Testis (tissue), 5 donors: ENCODE data around the gene ZNF311. TPM values are rescaled to one million over a fixed set of nuclear protein-coding genes. Genes with fewer than 3 reads are reported as not detected.

Experiments
- DNase-seq: peaks from one replicate; pipeline ENCODE4 v3.0.0-alpha.2; 2019
- H3K27ac ChIP-seq, 2 donors: fragments of 200-600 bp; sonication (generic); one replicate each; pipeline ENCODE4 v1.5.1; 2019
- H3K27me3 ChIP-seq: fragments of 200-600 bp; sonication (generic); one replicate; pipeline ENCODE4 v1.5.1; 2019
- H3K36me3 ChIP-seq: fragments of 200-600 bp; sonication (generic); one replicate; pipeline ENCODE4 v1.5.1; 2017; ENCODE audit warnings: low read depth; ENCODE audit errors: missing control alignments
- H3K4me1 ChIP-seq: fragments of 200-600 bp; sonication (generic); one replicate; pipeline ENCODE4 v1.5.1; 2019
- H3K4me3 ChIP-seq, 2 donors: fragments of 200-600 bp; sonication (generic); one replicate each; pipeline ENCODE4 v1.5.1; 2017 to 2019
- H3K9me3 ChIP-seq: fragments of 200-600 bp; sonication (generic); one replicate; pipeline ENCODE4 v1.5.1; 2017
- POLR2A ChIP-seq: fragments of 450-650 bp; IDR thresholded peaks from one replicate; pipeline ENCODE4 v1.6.1; 2017; ENCODE audit warnings: antibody characterized with exemption, mild to moderate bottlenecking, moderate library complexity
- WGBS, 2 donors: methylation state at CpG; one replicate each; pipeline ENCODE4 v1.1.5; 2018; 5-methylcytosine and 5-hydroxymethylcytosine counted together
- intact Hi-C: fragments of 100-400 bp; cut with DNase I; formaldehyde crosslinking; loops from one replicate; pipeline ENCODE4 v1.15.1; 2023; ENCODE audit warnings: low total_unique reads
- long read RNA-seq, 2 donors: transcript quantifications; one replicate each; lab custom pipeline, GENCODE V29; 2026
- polyA plus RNA-seq: library from polyadenylated mRNA; stranded (reverse); fragments of 350-450 nt; fragmentation: Illumina TruSeq; extraction: RNeasy Lipid Tissue Mini Kit (QIAGEN cat#74804); gene quantifications from one replicate; pipeline ENCODE4 v1.2.3, GENCODE V29; 2014; ENCODE audit warnings: low read depth, low replicate concordance; ENCODE audit not compliant: insufficient read depth
- total RNA-seq, 2 donors: library from RNA; depleted of rRNA; stranded (reverse); fragments of >200 nt; gene quantifications; one replicate each; pipeline ENCODE4 v1.2.3, GENCODE V29; 2016
- TF ChIP-seq, protein P1 (sequence below), 3 experiments: fragments of 450-650 bp in 2 of 3; fragments of 200-600 bp in 1 of 3; sonication (generic) in 1 of 3; IDR thresholded peaks; one replicate each; pipeline ENCODE4 v1.5.1; 2016 to 2019; ENCODE audit warnings: antibody characterized with exemption in 3 of 3, mild to moderate bottlenecking in 2 of 3, moderate library complexity in 1 of 3

ZNF311 gene
- total RNA-seq, result 1 to 10 TPM; 3.5 to 5.0 TPM
- polyA plus RNA-seq, result 5.8 TPM
- long read RNA-seq, donor 1, result 0 reads
- long read RNA-seq, donor 2, result 0 reads

DNA sequence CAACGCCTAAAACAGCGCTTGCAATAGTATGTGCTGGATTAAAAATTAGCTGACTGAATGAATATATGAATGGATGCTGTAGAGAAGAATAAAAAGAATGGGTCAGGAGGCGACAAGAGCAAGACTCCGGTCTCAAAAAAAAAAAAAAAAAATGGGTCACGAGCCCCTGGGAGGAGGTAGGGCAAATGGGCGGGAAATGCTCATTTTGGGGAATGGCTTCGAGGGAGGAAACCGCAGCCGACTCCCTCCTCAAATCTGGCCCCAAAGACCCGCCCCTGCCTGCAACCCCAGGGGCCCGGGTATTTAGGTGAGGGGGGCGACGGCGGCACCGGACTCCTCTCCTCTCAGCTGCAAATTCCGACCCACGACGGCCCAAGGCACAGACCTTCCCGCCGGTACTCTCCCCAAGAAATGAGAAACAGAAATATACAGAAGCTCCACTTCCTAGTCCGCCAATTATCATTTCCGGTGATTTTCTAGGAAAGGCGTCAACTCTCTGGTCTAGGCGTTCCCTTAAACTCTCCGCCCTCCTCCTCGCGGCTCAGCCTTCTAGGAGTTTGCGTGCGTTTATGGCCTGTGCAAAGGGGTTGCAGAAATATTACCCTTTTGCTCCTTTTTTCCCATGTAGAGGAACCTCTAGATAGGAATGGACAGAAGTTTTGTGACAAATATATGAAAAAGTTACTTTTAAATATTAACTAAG, at the start of gene ZNF311:
Gene ZNF311 (minus strand): TSS at position 133 of the 703 bp plus-strand sequence. CDS start 1,361 bp downstream, outside the sequence.
- H3K36me3 ChIP-seq, result no peaks in the 10 kb centered on the region
- no peaks in the 10 kb centered on the region for H3K27me3 ChIP-seq
- WGBS, 2 donors, result 3 to 8% methylated on average over 29 of the region's 29 CpGs
- no peaks in the 10 kb centered on the region for H3K9me3 ChIP-seq
- peak within 1 kb of the TSS; percentile 61 to 77 for H3K4me3 ChIP-seq
- peak; percentile 82 for DNase-seq
- TF ChIP-seq, protein P1, sequence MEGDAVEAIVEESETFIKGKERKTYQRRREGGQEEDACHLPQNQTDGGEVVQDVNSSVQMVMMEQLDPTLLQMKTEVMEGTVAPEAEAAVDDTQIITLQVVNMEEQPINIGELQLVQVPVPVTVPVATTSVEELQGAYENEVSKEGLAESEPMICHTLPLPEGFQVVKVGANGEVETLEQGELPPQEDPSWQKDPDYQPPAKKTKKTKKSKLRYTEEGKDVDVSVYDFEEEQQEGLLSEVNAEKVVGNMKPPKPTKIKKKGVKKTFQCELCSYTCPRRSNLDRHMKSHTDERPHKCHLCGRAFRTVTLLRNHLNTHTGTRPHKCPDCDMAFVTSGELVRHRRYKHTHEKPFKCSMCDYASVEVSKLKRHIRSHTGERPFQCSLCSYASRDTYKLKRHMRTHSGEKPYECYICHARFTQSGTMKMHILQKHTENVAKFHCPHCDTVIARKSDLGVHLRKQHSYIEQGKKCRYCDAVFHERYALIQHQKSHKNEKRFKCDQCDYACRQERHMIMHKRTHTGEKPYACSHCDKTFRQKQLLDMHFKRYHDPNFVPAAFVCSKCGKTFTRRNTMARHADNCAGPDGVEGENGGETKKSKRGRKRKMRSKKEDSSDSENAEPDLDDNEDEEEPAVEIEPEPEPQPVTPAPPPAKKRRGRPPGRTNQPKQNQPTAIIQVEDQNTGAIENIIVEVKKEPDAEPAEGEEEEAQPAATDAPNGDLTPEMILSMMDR (IDR thresholded peaks at IDR 0.05), result no peak
- no peak for TF ChIP-seq POLR2A
- H3K4me1 ChIP-seq, result no peaks in the 10 kb centered on the region
- intact Hi-C loops, result no loop called here
- peak within 1 kb of the TSS; percentile 14 to 57 for H3K27ac ChIP-seq

DNA sequence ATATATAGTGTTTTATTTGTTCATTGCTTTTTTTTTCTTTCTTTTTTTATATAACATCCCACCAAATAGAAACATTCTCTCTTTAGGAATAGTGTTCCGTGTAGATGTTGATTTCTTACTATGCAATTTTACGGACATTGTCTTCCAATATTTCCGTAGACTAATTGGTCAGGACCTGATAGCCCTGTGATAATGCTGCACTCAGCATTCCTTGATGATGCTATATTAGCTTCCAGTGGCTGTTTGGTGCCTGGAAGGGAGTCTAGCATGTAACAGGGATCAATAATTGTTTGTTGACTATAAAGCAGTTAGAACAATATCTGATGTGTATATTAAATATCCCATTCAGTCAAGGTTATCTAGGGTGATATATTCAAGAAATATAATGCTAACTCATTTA, 46.6 kb upstream of the ZNF311 start:
- intact Hi-C loops, result no loop called here

DNA sequence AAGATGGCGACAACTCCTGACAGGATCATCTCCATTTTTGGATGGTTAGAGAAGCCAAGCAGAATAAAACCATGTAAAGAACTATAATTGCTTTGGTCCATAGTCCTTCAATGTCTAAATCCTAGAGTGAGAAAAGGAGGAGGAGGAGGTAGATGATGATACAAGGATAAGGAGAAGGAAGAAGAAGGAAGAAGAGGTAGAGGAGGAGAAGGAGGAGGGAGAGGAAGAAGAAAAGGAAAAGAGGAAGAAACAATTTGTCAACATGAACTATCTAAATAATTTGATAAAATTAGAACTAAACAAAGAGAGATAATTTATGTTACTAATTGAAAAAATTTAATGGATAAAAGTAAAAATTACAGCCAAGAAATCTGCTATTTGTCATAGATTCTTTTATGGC, 40.0 kb upstream of the ZNF311 start, which contains the start of gene OR2W1:
Gene OR2W1 (minus strand): TSS at position 101 of the 400 bp plus-strand sequence. CDS start 0 bp downstream, at position 101.
- Histone ChIP-seq H3K27ac (no peak within 1 kb of the TSS), H3K36me3 (no peaks in the 10 kb centered on the region), H3K27me3 (no peaks in the 10 kb centered on the region), H3K4me1 (no peaks in the 10 kb centered on the region), H3K4me3 (no peak within 1 kb of the TSS), H3K9me3 (no peaks in the 10 kb centered on the region)
- DNase-seq, result no peak
- WGBS, 2 donors, result 88% methylated on average over 1 of the region's 1 CpG
- intact Hi-C loops, result no loop called here
- TF ChIP-seq, protein P1 (IDR thresholded peaks at IDR 0.05), result no peak
- no peak for TF ChIP-seq POLR2A

More for the DNA sequence above, 46.6 kb upstream of the ZNF311 start:
- Histone ChIP-seq H3K27ac (no peak overlapping the region), H3K36me3 (no peaks in the 10 kb centered on the region), H3K9me3 (no peaks in the 10 kb centered on the region), H3K4me1 (no peaks in the 10 kb centered on the region), H3K27me3 (no peaks in the 10 kb centered on the region), H3K4me3 (no peak overlapping the region)
- WGBS, 2 donors, result 71 to 72% methylated on average over 3 of the region's 3 CpGs
- TF ChIP-seq, protein P1 (IDR thresholded peaks at IDR 0.05), result no peak
- TF ChIP-seq POLR2A, result no peak
- DNase-seq, result no peak

GRCh38 chr6:29035951-29036350, 30.8 kb upstream of the ZNF311 start:
- no peaks in the 10 kb centered on the region for H3K27me3 ChIP-seq
- no peaks in the 10 kb centered on the region for H3K36me3 ChIP-seq
- no peaks in the 10 kb centered on the region for H3K4me1 ChIP-seq
- H3K4me3 ChIP-seq, result peak overlapping the region; percentile 39 to 46
- 61 to 83% methylated on average over 23 to 24 of the region's 24 CpGs for WGBS, 2 donors
- DNase-seq, result peak; percentile 62
- H3K9me3 ChIP-seq, result no peaks in the 10 kb centered on the region
- intact Hi-C loops, result no loop called here
- TF ChIP-seq POLR2A, result no peak
- TF ChIP-seq, protein P1 (IDR thresholded peaks at IDR 0.05), result no peak
- H3K27ac ChIP-seq, result peak overlapping the region in 1 of 2 donors; percentile 58
